ENCODE data around the gene DPP9.

DPP9 gene

DNA sequence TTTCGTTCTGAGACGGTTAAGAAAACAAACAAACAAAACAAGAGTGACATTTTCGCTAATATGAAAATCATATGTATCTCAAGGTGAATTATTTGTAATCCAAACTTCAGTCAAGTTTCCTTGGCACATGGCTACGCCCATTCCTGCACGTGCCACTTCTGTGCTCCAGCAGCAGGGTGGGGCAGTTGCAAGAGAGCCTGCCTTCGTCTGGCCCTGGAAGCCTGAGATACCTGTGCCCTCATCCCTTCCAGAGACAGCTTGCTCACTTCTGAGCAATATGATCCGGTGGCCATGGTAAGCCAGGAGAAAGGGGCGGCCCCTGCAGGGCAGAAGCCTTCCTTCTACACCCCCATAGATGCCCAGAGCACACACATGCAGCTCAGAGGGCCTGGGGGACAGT, 22.1 kb downstream of the DPP9 start:
- Histone ChIP-seq H3K36me3 (ENCODE audit: insufficient read depth, low read length) (peaks cover 68% of the 10 kb centered on the region; the same call in 1 of the 2 replicates), H3K27me3 (ENCODE audit: insufficient read depth, low read length, poor library complexity, severe bottlenecking) (no peaks in the 10 kb centered on the region), H3K4me2 (ENCODE audit: low read depth, low read length, poor library complexity, severe bottlenecking) (no peak overlapping the region), H3K9me2 (replicated peaks; ENCODE audit: low read depth, low read length) (no peaks in the 10 kb centered on the region), H4K20me1 (ENCODE audit: insufficient read depth, low read length, poor library complexity, severe bottlenecking) (no peaks in the 10 kb centered on the region), H3F3A (ENCODE audit: low read depth) (no peaks in the 10 kb centered on the region), H3K79me2 (ENCODE audit: insufficient read depth, low read length) (no peaks in the 10 kb centered on the region), H3K4me3 (ENCODE audit: low read length, poor library complexity, severe bottlenecking) (no peak overlapping the region), H3K4me1 (ENCODE audit: insufficient read depth, low read length, poor library complexity, severe bottlenecking) (no peaks in the 10 kb centered on the region), H3K9me3 (ENCODE audit: insufficient read depth, low read depth, low read length) (no peaks in the 10 kb centered on the region), H2AFZ (ENCODE audit: low read length) (no peak overlapping the region), H3K9ac (ENCODE audit: low read depth, low read length, poor library complexity, severe bottlenecking) (no peak overlapping the region)
- TF ChIP-seq, protein P1, sequence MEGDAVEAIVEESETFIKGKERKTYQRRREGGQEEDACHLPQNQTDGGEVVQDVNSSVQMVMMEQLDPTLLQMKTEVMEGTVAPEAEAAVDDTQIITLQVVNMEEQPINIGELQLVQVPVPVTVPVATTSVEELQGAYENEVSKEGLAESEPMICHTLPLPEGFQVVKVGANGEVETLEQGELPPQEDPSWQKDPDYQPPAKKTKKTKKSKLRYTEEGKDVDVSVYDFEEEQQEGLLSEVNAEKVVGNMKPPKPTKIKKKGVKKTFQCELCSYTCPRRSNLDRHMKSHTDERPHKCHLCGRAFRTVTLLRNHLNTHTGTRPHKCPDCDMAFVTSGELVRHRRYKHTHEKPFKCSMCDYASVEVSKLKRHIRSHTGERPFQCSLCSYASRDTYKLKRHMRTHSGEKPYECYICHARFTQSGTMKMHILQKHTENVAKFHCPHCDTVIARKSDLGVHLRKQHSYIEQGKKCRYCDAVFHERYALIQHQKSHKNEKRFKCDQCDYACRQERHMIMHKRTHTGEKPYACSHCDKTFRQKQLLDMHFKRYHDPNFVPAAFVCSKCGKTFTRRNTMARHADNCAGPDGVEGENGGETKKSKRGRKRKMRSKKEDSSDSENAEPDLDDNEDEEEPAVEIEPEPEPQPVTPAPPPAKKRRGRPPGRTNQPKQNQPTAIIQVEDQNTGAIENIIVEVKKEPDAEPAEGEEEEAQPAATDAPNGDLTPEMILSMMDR (conservative IDR thresholded peaks at IDR 0.05; ENCODE audit: low read length) = no peak
- TF ChIP-seq EZH2phosphoT487 (IDR thresholded peaks at IDR 0.05; ENCODE audit: borderline replicate concordance) = no peak

DNA sequence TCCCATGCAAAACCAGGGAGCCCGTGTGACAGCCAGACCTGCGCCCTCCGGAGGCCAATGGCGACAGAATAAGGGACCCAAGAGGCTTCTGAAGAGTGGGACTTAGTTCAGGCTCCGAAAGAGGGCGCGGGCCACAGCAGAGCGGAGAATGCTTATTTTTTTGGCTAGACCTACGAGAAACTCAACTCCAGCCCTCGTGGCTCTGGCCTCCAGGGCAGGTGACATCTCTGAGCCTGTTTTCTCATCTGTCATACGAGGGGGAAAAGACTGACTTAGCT, 23.0 kb downstream of the DPP9 start:
- Histone ChIP-seq H3F3A (ENCODE audit: low read depth) (no peaks in the 10 kb centered on the region), H3K9me3 (ENCODE audit: insufficient read depth, low read depth, low read length) (no peaks in the 10 kb centered on the region), H3K79me2 (ENCODE audit: insufficient read depth, low read length) (no peaks in the 10 kb centered on the region), H3K9ac (ENCODE audit: low read depth, low read length, poor library complexity, severe bottlenecking) (no peak overlapping the region), H2AFZ (ENCODE audit: low read length) (no peak overlapping the region), H3K36me3 (ENCODE audit: insufficient read depth, low read length) (peaks cover 71% of the 10 kb centered on the region; the same call in 1 of the 2 replicates), H3K27me3 (ENCODE audit: insufficient read depth, low read length, poor library complexity, severe bottlenecking) (no peaks in the 10 kb centered on the region), H3K4me2 (ENCODE audit: low read depth, low read length, poor library complexity, severe bottlenecking) (no peak overlapping the region), H4K20me1 (ENCODE audit: insufficient read depth, low read length, poor library complexity, severe bottlenecking) (no peaks in the 10 kb centered on the region), H3K4me1 (ENCODE audit: insufficient read depth, low read length, poor library complexity, severe bottlenecking) (no peaks in the 10 kb centered on the region), H3K9me2 (replicated peaks; ENCODE audit: low read depth, low read length) (no peaks in the 10 kb centered on the region), H3K4me3 (ENCODE audit: low read length, poor library complexity, severe bottlenecking) (no peak overlapping the region)
- TF ChIP-seq, protein P1 (conservative IDR thresholded peaks at IDR 0.05; ENCODE audit: low read length) = no peak
- no peak for TF ChIP-seq EZH2phosphoT487 (IDR thresholded peaks at IDR 0.05; ENCODE audit: borderline replicate concordance)

DNA sequence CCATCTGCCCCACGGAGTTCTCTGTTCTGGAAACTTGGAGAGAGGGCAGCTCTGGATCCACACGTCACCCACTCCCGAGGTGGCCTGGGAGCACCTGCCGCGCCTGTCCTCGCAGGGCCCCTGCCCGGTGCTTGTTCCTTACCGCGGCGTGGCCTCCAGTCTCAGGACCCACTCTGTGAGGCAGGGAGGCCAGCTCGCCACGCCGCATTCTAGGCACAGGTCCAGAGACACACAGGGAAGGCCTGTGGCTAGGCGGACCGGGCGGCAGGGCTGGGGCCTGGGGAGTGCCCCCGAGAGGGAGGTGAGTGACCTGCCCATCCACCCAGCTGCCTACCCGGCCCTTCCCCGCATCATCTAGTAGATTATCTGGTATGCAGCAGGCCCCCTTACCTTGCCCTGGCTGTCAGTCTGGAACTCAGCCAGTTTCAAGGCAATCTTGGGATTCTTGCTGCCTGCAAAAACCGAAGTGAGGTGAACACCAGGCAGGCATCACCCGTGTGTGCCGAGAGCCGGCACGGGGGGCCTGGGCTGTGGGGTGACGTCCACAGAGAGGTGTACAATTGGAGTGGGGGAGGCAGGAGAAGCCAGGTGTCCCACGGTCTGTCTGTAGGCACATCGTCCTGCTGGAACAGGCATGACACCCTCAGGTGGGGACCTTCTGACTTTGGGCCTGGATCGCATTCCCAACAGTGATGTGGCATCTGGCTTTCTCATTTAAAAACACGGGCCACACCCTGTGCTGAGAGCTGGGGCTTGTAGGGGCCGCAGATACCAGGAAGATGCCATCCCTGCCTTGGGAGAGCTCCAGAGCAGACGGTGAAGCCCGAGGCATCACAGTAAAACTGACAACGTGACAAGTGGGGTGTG, 23.6 kb downstream of the DPP9 start:
- no peaks in the 10 kb centered on the region for H3K4me1 ChIP-seq (ENCODE audit: insufficient read depth, low read length, poor library complexity, severe bottlenecking)
- H4K20me1 ChIP-seq (ENCODE audit: insufficient read depth, low read length, poor library complexity, severe bottlenecking) = no peaks in the 10 kb centered on the region
- H3K27me3 ChIP-seq (ENCODE audit: insufficient read depth, low read length, poor library complexity, severe bottlenecking) = no peaks in the 10 kb centered on the region
- no peak overlapping the region for H2AFZ ChIP-seq (ENCODE audit: low read length)
- no peaks in the 10 kb centered on the region for H3K9me3 ChIP-seq (ENCODE audit: insufficient read depth, low read depth, low read length)
- H3K9me2 ChIP-seq (replicated peaks; ENCODE audit: low read depth, low read length) = no peaks in the 10 kb centered on the region
- H3K36me3 ChIP-seq (ENCODE audit: insufficient read depth, low read length) = peaks cover 74% of the 10 kb centered on the region; the same call in 1 of the 2 replicates
- H3F3A ChIP-seq (ENCODE audit: low read depth) = no peaks in the 10 kb centered on the region
- TF ChIP-seq, protein P1 (conservative IDR thresholded peaks at IDR 0.05; ENCODE audit: low read length) = no peak
- TF ChIP-seq EZH2phosphoT487 (IDR thresholded peaks at IDR 0.05; ENCODE audit: borderline replicate concordance) = no peak
- H3K9ac ChIP-seq (ENCODE audit: low read depth, low read length, poor library complexity, severe bottlenecking) = no peak overlapping the region
- H3K79me2 ChIP-seq (ENCODE audit: insufficient read depth, low read length) = no peaks in the 10 kb centered on the region
- H3K4me2 ChIP-seq (ENCODE audit: low read depth, low read length, poor library complexity, severe bottlenecking) = no peak overlapping the region
- no peak overlapping the region for H3K4me3 ChIP-seq (ENCODE audit: low read length, poor library complexity, severe bottlenecking)
